HG03521 (cell line): ENCODE measurements around the gene ADAMTS3.
"Not testable (repeated sequence)": the region's sequence is repeated elsewhere in the genome, so short reads cannot be mapped to it uniquely, and the experiment has no call there.

Experiments
- ATAC-seq: cut with Tn5 transposase; IDR thresholded peaks from one replicate; pipeline ENCODE4 v1.9.1; 2021; ENCODE audit warnings: mild to moderate bottlenecking, moderate library complexity; ENCODE audit not compliant: unreplicated experiment

Gene ADAMTS3

GRCh38 chr4:72553540-72554337, 15.3 kb downstream of the ADAMTS3 start:
- ATAC-seq = no peak

- no peak for ATAC-seq
Measured at GRCh38 chr4:72552447-72552846, 16.6 kb downstream of the ADAMTS3 start.

GRCh38 chr4:72546456-72546855, 22.6 kb downstream of the ADAMTS3 start:
- no peak for ATAC-seq

- ATAC-seq = not testable (repeated sequence)
Measured at GRCh38 chr4:72540694-72541093, 28.3 kb downstream of the ADAMTS3 start.

- ATAC-seq = no peak
Measured at GRCh38 chr4:72538006-72538405, 31.0 kb downstream of the ADAMTS3 start.

GRCh38 chr4:72536443-72536842, 32.6 kb downstream of the ADAMTS3 start:
- no peak for ATAC-seq

GRCh38 chr4:72531768-72532290, 37.2 kb downstream of the ADAMTS3 start:
- no peak for ATAC-seq

- ATAC-seq = no peak
Measured at GRCh38 chr4:72531322-72531721, 37.7 kb downstream of the ADAMTS3 start.

GRCh38 chr4:72529148-72529822, 39.7 kb downstream of the ADAMTS3 start:
- ATAC-seq = no peak

- no peak for ATAC-seq
Measured at GRCh38 chr4:72527038-72527646, 41.9 kb downstream of the ADAMTS3 start.

GRCh38 chr4:72525938-72526337, 43.1 kb downstream of the ADAMTS3 start:
- ATAC-seq = no peak

- ATAC-seq = no peak
Measured at GRCh38 chr4:72522440-72522839, 46.6 kb downstream of the ADAMTS3 start.

GRCh38 chr4:72513227-72513626, 55.8 kb downstream of the ADAMTS3 start:
- ATAC-seq = no peak

GRCh38 chr4:72507860-72508419, 61.1 kb downstream of the ADAMTS3 start:
- no peak for ATAC-seq

GRCh38 chr4:72507167-72507566, 61.9 kb downstream of the ADAMTS3 start:
- no peak for ATAC-seq

- no peak for ATAC-seq
Measured at GRCh38 chr4:72505314-72505744, 63.7 kb downstream of the ADAMTS3 start.

GRCh38 chr4:72500214-72500613, 68.8 kb downstream of the ADAMTS3 start:
- ATAC-seq = no peak

GRCh38 chr4:72496119-72496518, 72.9 kb downstream of the ADAMTS3 start:
- no peak for ATAC-seq

- no peak for ATAC-seq
Measured at GRCh38 chr4:72494156-72494555, 74.9 kb downstream of the ADAMTS3 start.

- ATAC-seq = no peak
Measured at GRCh38 chr4:72489267-72489666, 79.8 kb downstream of the ADAMTS3 start.

GRCh38 chr4:72486991-72487390, 82.0 kb downstream of the ADAMTS3 start:
- no peak for ATAC-seq
